ENCODE data around the gene ABCD3. TPM values are rescaled to one million over a fixed set of nuclear protein-coding genes. Genes with fewer than 3 reads are reported as not detected.

Gene ABCD3
- total RNA-seq, 1 experiment from 2014 or later, result 48.8 TPM

GRCh38 chr1:94384485-94385265, 33.5 kb upstream of the ABCD3 start (continued):
- no peak for TF ChIP-seq TCF7L2 (IDR thresholded peaks at IDR 0.05; ENCODE audit: borderline replicate concordance, extremely low read depth, insufficient read depth, insufficient read length)

GRCh38 chr1:94385308-94385929, 32.8 kb upstream of the ABCD3 start:
- no peaks in the 10 kb centered on the region for H3K36me3 ChIP-seq (ENCODE audit: control insufficient read depth in 1 of 2, insufficient read depth in 2 of 2, low read length in 2 of 2)
- no peak for TF ChIP-seq ZBTB33 (IDR thresholded peaks at IDR 0.05; ENCODE audit: extremely low read depth, insufficient replicate concordance, low read length)
- no peak for TF ChIP-seq JUND (IDR thresholded peaks at IDR 0.05)
- no peak for TF ChIP-seq SRF (IDR thresholded peaks at IDR 0.05; ENCODE audit: low read depth)
- no peaks in the 10 kb centered on the region for H4K20me1 ChIP-seq (ENCODE audit: insufficient read depth)
- intact Hi-C loops (cut with micrococcal nuclease), result no loop called here
- BruUV-seq (replicated peaks), result no TSS peak
- ATAC-seq (no peak), DNase-seq (ENCODE audit: low read depth, low spot score) (no peak)
- H3K9me2 ChIP-seq (ENCODE audit: insufficient read depth), result no peaks in the 10 kb centered on the region
- CTCF ChIA-PET, result no interaction called here
- no peak overlapping the region for H3K4me2 ChIP-seq (ENCODE audit: low read length)
- no peak overlapping the region for H3K27ac ChIP-seq (ENCODE audit: low read depth, low read length)
- H3K4me1 ChIP-seq (ENCODE audit: control insufficient read depth in 1 of 2, insufficient read depth in 2 of 2, low read length in 2 of 2), result peaks cover 0 to 4% of the 10 kb centered on the region in 2 experiments; a peak in 1 of 4 replicates
- POLR2A ChIA-PET, result no interaction called here
- peaks cover 0 to 4% of the 10 kb centered on the region in 2 experiments; a peak in 2 of 4 replicates for H3K9me3 ChIP-seq (ENCODE audit: control insufficient read depth in 1 of 2, insufficient read depth in 1 of 2, low read depth in 1 of 2, low read length in 2 of 2)
- H3K79me2 ChIP-seq (ENCODE audit: insufficient read depth, low read length), result no peaks in the 10 kb centered on the region
- H3K27me3 ChIP-seq (ENCODE audit: insufficient read depth, low read length), result no peaks in the 10 kb centered on the region
- H3K9ac ChIP-seq (ENCODE audit: low read length), result no peak overlapping the region
- no peak overlapping the region for H3K4me3 ChIP-seq (replicated peaks in 1 of 2; ENCODE audit: low read depth in 1 of 2, low read length in 2 of 2)
- RAD21 ChIA-PET (ENCODE audit: low non-redundant PET in 1 of 2, low total read pairs in 2 of 2, uncharacterized antibody in 2 of 2, unreplicated experiment in 2 of 2), result no interaction called here
- no peak overlapping the region for H2AFZ ChIP-seq (ENCODE audit: low read depth, low read length, poor library complexity, severe bottlenecking)
